Stomach (tissue), 9 donors: ENCODE measurements around the gene ZNF682. TPM values are rescaled to one million over a fixed set of nuclear protein-coding genes. Genes with fewer than 3 reads are reported as not detected.
A peak's percentile ranks its signal among the peaks of the same experiment; 100 is the strongest.
"Not testable (repeated sequence)": the region's sequence is repeated elsewhere in the genome, so short reads cannot be mapped to it uniquely, and the experiment has no call there.

Experiments used
- DNase-seq, 2 donors: peaks; one replicate each; pipeline versions ENCODE4 v3.0.0 to v3.0.0-alpha.2; 2013 to 2019
- H3K27ac ChIP-seq, 5 donors: fragments of 200-600 bp in 4 of 5; sonication (generic) in 4 of 5; one replicate each; pipeline ENCODE4 v1.5.1; 2013 to 2019; ENCODE audit warnings: mild to moderate bottlenecking in 1 of 5, moderate library complexity in 1 of 5
- H3K27me3 ChIP-seq, 3 donors: fragments of 200-600 bp; sonication (generic); one replicate each; pipeline ENCODE4 v1.5.1; 2017 to 2019; ENCODE audit warnings: mixed run types in 1 of 3
- H3K36me3 ChIP-seq, 4 donors: fragments of 200-600 bp; sonication (generic); 1 replicate in 3 of 4; 2 replicates in 1 of 4; pipeline ENCODE4 v1.5.1; 2016 to 2019
- H3K4me1 ChIP-seq, 4 donors: fragments of 200-600 bp; sonication (generic); one replicate each; pipeline ENCODE4 v1.5.1; 2016 to 2019
- H3K4me3 ChIP-seq, 4 donors: fragments of 200-600 bp; sonication (generic) in 3 of 4; one replicate each; pipeline ENCODE4 v1.5.1; 2016 to 2019; ENCODE audit warnings: mild to moderate bottlenecking in 1 of 4
- H3K9me3 ChIP-seq, 4 donors: fragments of 200-600 bp; sonication (generic); one replicate each; pipeline ENCODE4 v1.5.1; 2016 to 2019
- EP300 ChIP-seq: sonication (generic); formaldehyde crosslinking; IDR thresholded peaks from one replicate; pipeline ENCODE4 v1.6.1; 2017; ENCODE audit warnings: antibody characterized with exemption
- POLR2A ChIP-seq, 4 donors: fragments of 450-650 bp; IDR thresholded peaks; one replicate each; pipeline ENCODE4 v1.6.1; 2016; ENCODE audit warnings: antibody characterized with exemption in 4 of 4, control low read depth in 2 of 4, mild to moderate bottlenecking in 1 of 4, moderate library complexity in 1 of 4
- POLR2AphosphoS5 ChIP-seq, 3 donors: sonication (generic); formaldehyde crosslinking; IDR thresholded peaks; one replicate each; pipeline ENCODE4 v1.6.1; 2016; ENCODE audit warnings: antibody characterized with exemption in 3 of 3
- WGBS, 5 donors: extraction: QIAGEN DNeasy Blood & Tissue Kit in 3 of 5; methylation state at CpG; one replicate each; pipeline versions ENCODE4 v1.1.5 to v1.1.7; 2013 to 2018; 5-methylcytosine and 5-hydroxymethylcytosine counted together
- intact Hi-C: fragments of 100-400 bp; cut with DNase I; formaldehyde crosslinking; loops from one replicate; pipeline ENCODE4 v1.15.1; 2023; ENCODE audit warnings: low total_unique reads
- polyA plus RNA-seq, 3 donors: library from polyadenylated mRNA; stranded (reverse); fragments of 200-250 nt; gene quantifications; one replicate each; pipeline ENCODE4 v1.2.3, GENCODE V29; 2013
- total RNA-seq, 5 donors: library from RNA; depleted of rRNA; stranded (reverse); fragments of >200 nt; gene quantifications; one replicate each; pipeline versions ENCODE4 v1.1.0 to v1.2.3, GENCODE V29; 2014 to 2016
- TF ChIP-seq, protein P1 (sequence below), 7 experiments: fragments of 450-650 bp in 4 of 7; fragments of 200-600 bp in 3 of 7; sonication (generic) in 3 of 7; IDR thresholded peaks; one replicate each; pipeline ENCODE4 v1.5.1; 2016 to 2019; ENCODE audit warnings: antibody characterized with exemption in 7 of 7, control low read depth in 2 of 7, mild to moderate bottlenecking in 1 of 7
- donor health status: healthy with polysubstance abuse.
- donor health status: Bipolar disorder and iron deficiency.
- donor health status: healthy.

Gene ZNF682
- total and polyA plus RNA-seq, 8 donors, result 0.29 to 16.1 (median 3.2) TPM

DNA sequence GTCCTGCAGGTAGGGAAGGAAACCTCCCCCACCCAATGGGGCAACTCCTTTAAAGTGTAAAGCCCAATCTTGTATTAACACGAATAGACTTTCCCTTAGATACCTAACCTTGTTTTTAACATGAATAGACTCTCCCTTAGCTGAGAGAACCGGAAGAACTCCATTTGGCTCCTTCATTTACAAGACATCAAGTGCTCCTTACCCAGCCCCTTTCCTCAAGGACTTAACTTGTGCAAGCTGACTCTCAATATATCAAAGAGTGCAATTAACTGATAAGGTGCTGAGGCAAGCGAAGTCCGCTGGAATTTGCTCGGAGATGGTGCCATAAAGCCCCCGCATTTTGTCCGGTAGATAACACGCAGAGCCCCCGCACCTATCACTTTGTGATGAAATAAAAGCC lies 28.6 kb upstream of the ZNF682 start:
- no peak overlapping the region for H3K4me3 ChIP-seq
- DNase-seq, result no peak

DNA sequence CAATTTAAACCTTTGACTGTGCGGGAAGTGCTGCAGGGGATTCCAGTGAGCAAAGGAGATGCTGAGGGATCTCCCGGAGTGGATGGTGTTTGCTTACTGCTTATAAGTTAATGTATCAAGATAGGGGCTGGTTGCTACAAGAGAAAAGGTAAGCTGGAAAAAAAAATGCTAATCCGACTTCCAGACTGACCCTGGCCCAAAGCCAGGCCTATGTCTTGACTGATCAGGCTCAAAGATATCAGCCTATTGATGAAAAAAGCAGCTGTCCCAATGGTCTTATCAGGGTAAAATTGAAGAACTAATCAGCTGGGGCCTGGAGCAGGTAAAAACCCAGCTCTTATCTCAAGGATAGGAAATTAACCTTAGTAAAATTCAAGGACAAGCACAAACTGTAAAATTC lies 27.6 kb upstream of the ZNF682 start:
- H3K4me1 ChIP-seq, result no peaks in the 10 kb centered on the region
- 24 to 47% (median 39%) methylated on average over 3 of the region's 3 CpGs for WGBS, 5 donors
- H3K27ac ChIP-seq, result no peak overlapping the region
- intact Hi-C loops, result no loop called here
- TF ChIP-seq EP300 (no peak), POLR2AphosphoS5 (IDR thresholded peaks at IDR 0.05) (no peak), POLR2A (IDR thresholded peaks at IDR 0.05) (no peak)
- TF ChIP-seq, protein P1, sequence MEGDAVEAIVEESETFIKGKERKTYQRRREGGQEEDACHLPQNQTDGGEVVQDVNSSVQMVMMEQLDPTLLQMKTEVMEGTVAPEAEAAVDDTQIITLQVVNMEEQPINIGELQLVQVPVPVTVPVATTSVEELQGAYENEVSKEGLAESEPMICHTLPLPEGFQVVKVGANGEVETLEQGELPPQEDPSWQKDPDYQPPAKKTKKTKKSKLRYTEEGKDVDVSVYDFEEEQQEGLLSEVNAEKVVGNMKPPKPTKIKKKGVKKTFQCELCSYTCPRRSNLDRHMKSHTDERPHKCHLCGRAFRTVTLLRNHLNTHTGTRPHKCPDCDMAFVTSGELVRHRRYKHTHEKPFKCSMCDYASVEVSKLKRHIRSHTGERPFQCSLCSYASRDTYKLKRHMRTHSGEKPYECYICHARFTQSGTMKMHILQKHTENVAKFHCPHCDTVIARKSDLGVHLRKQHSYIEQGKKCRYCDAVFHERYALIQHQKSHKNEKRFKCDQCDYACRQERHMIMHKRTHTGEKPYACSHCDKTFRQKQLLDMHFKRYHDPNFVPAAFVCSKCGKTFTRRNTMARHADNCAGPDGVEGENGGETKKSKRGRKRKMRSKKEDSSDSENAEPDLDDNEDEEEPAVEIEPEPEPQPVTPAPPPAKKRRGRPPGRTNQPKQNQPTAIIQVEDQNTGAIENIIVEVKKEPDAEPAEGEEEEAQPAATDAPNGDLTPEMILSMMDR (IDR thresholded peaks at IDR 0.05), result no peak
- peak in 1 of 2 donors; percentile 57 for DNase-seq
- peaks cover 0 to 6% (median 4%) of the 10 kb centered on the region in 3 donors for H3K27me3 ChIP-seq
- H3K4me3 ChIP-seq, result no peak overlapping the region
- H3K9me3 ChIP-seq, result peaks cover 0 to 5% (median 0%) of the 10 kb centered on the region in 4 donors
- no peaks in the 10 kb centered on the region for H3K36me3 ChIP-seq

More for the DNA sequence above, 28.6 kb upstream of the ZNF682 start:
- 10 to 21% (median 17%) methylated on average over 9 of the region's 9 CpGs for WGBS, 5 donors
- Histone ChIP-seq H3K27me3 (peaks cover 0 to 6% (median 4%) of the 10 kb centered on the region in 3 donors), H3K27ac (no peak overlapping the region), H3K9me3 (peaks cover 0 to 5% (median 0%) of the 10 kb centered on the region in 4 donors), H3K4me1 (no peaks in the 10 kb centered on the region), H3K36me3 (no peaks in the 10 kb centered on the region)
- TF ChIP-seq POLR2AphosphoS5 (IDR thresholded peaks at IDR 0.05) (no peak), POLR2A (IDR thresholded peaks at IDR 0.05) (no peak), EP300 (no peak)
- TF ChIP-seq, protein P1 (IDR thresholded peaks at IDR 0.05), result no peak
- intact Hi-C loops, result no loop called here

DNA sequence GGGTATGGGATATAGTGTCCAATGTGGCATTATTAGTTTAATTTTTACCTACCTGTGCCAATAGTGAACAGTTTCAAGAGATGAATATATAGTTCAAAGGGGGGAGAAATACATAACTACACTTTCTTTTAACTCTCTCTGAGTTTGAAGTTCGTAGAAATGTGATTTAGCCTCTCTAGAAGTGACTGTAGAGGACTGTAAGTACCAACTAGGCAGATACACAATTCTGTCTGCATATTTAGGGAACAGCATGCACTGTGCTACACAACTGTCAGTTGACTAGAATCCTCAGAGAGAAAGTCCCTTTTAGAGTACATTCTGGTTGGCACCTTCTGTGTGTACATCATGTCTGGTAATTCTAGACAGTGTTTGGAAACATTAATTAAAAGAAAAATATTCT lies 21.0 kb upstream of the ZNF682 start:
- TF ChIP-seq POLR2AphosphoS5 (IDR thresholded peaks at IDR 0.05) (no peak), POLR2A (IDR thresholded peaks at IDR 0.05) (no peak), EP300 (no peak)
- TF ChIP-seq, protein P1 (IDR thresholded peaks at IDR 0.05), result no peak
- DNase-seq, result no peak

DNA sequence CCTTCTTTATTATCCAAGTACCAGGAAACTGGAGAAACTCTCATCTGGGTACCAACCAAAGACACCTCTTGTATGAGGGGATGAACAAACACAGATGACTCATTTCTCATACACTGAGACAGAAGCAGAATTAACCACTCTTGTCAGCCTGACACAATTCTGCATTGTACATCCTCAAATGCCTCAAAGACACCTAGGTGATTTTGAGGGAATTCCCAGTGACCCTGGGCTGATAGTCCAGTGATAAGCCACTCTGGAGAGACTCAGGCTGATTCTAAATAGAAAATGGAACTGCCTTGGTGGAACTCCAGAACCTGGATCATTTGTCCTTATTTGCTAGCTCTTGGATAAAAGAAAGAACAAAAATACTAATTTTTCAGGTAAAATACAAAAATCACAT lies 19.4 kb upstream of the ZNF682 start:
- DNase-seq, H3K27ac ChIP-seq, H3K4me1 ChIP-seq, H3K9me3 ChIP-seq, intact Hi-C loops, H3K4me3 ChIP-seq, H3K27me3 ChIP-seq, H3K36me3 ChIP-seq: not testable (repeated sequence)

More for the DNA sequence above, 21.0 kb upstream of the ZNF682 start:
- H3K27me3 ChIP-seq, result no peaks in the 10 kb centered on the region
- WGBS, 5 donors, result 59 to 78% (median 72%) methylated on average over 1 of the region's 1 CpG
- H3K4me1 ChIP-seq, result no peaks in the 10 kb centered on the region
- H3K36me3 ChIP-seq, result no peaks in the 10 kb centered on the region
- no peaks in the 10 kb centered on the region for H3K9me3 ChIP-seq
- no peak overlapping the region for H3K27ac ChIP-seq
- intact Hi-C loops, result no loop called here
- no peak overlapping the region for H3K4me3 ChIP-seq

DNA sequence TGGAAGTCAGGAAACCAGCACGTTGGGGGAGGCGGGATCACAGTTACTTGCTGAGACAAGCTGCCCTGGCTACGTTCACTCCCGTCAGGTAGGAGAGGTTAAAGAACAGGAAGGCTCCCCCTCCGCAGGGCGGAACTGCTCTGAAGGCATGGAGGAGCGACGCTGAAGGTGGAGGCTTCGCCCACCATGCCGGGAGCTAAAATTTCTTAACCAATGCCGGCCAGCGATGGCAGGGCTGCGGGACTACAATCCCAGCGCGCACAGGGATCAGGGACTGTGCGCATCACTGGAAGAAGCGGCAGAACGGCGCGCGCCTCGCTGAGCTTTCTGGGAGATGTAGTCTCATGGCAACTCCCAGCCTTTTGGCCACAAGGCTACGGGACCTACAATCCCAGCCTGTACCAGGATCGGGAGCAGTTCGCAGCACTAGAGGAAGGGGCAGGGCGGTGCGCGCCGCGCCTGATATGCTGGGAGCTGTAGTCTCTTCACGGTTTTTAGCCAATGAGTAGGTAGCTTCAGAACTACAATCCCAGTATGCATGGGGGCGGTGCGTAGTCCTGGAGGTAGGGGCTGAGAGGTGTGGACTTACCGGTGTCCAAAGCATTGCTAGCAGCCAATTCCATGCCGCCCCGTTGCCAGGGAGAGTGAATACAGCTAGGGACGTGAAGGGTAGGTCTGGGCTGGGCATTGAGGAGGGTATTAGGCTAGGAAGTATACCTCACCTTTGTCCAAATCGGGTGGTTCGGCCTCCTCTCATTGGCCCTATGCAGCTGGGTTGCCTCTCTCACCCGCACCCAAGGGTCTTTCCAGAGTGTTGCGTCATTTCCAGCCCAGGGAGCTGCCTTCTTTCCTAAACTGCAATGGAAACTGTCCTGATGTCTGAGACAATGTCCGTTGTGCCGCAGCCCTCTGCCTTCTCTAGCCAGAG lies 12.8 kb upstream of the ZNF682 start:
- TF ChIP-seq EP300, result no peak
- peak; percentile 50 to 89 (median 62) for TF ChIP-seq POLR2AphosphoS5 (IDR thresholded peaks at IDR 0.05)
- TF ChIP-seq, protein P1 (IDR thresholded peaks at IDR 0.05), result peak in 1 of 7 experiments; percentile 35
- DNase-seq, result peak; percentile 97 to 99
- H3K27me3 ChIP-seq, result no peaks in the 10 kb centered on the region
- WGBS, 5 donors, result 0 to 2% (median 0%) methylated on average over 25 to 43 of the region's 43 CpGs
- H3K4me1 ChIP-seq, result peaks cover 4 to 11% (median 8%) of the 10 kb centered on the region in 4 donors
- H3K27ac ChIP-seq, result peak overlapping the region; percentile 72 to 87 (median 85)
- no peaks in the 10 kb centered on the region for H3K9me3 ChIP-seq
- H3K36me3 ChIP-seq, result no peaks in the 10 kb centered on the region
- intact Hi-C loops, result no loop called here
- H3K4me3 ChIP-seq, result peak overlapping the region; percentile 66 to 84 (median 72)

DNA sequence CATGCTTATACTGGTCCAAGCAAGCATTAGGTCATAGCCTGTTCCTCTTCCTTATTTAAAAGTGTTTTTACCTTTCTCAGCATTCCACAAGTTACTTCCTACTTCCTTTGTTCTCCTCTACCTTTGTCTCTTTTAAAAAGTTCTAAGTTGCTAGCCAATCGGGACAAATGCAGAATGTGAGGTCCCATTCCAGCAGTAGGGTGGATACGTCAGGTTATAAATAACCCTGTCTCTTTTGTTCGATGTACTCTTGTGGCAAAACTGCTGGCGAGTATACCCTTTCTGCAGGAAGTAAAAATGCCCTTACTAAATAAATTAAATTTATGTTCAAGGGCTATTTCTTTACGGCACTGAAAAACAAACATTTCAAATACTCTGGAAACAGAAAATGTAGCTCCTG lies 6.4 kb upstream of the ZNF682 start:
- 37 to 65% (median 58%) methylated on average over 5 of the region's 5 CpGs for WGBS, 5 donors

More for the DNA sequence above, 6.4 kb upstream of the ZNF682 start:
- H3K4me3 ChIP-seq, H3K4me1 ChIP-seq, intact Hi-C loops, DNase-seq, H3K36me3 ChIP-seq, H3K27ac ChIP-seq, H3K27me3 ChIP-seq, H3K9me3 ChIP-seq: not testable (repeated sequence)
